Endothelial cell of umbilical vein (primary cell): ENCODE measurements around the gene KRTAP19-3.

Experiments used
- CTCF ChIP-seq, 2 donors: IDR thresholded peaks; 1 replicate in 1 of 2; 2 replicates in 1 of 2; pipeline ENCODE4 v1.5.1; 2011; ENCODE audit warnings: low read length in 2 of 2, mild to moderate bottlenecking in 2 of 2, moderate library complexity in 2 of 2, control low read depth in 1 of 2, inconsistent platforms in 1 of 2, low read depth in 1 of 2; ENCODE audit not compliant: insufficient read depth in 1 of 2; ENCODE audit errors: extremely low read depth in 1 of 2
- JUN ChIP-seq: IDR thresholded peaks from 2 replicates; pipeline ENCODE4 v1.6.1; 2011; ENCODE audit warnings: borderline replicate concordance, low read depth; ENCODE audit not compliant: insufficient read length, insufficient read depth
- MAX ChIP-seq: IDR thresholded peaks from 2 replicates; pipeline ENCODE4 v1.6.1; 2011; ENCODE audit not compliant: insufficient read depth, insufficient read length
- POLR2A ChIP-seq: IDR thresholded peaks from 2 replicates; pipeline ENCODE4 v1.6.1; 2012; ENCODE audit warnings: low read depth, mild to moderate bottlenecking, control low read depth, low read length
- POLR2AphosphoS5 ChIP-seq: IDR thresholded peaks from 2 replicates; pipeline ENCODE4 v1.6.1; 2012; ENCODE audit warnings: low read depth, mild to moderate bottlenecking, control low read depth, low read length, moderate library complexity; ENCODE audit not compliant: insufficient read depth

- TF ChIP-seq POLR2A (no peak), CTCF (IDR thresholded peaks at IDR 0.05; ENCODE audit: extremely low read depth in 1 of 2, insufficient read depth in 1 of 2, low read depth in 1 of 2, low read length in 2 of 2) (peak in 1 of 2 donors; percentile 7), JUN (no peak), MAX (no peak), POLR2AphosphoS5 (no peak)
Observed at GRCh38 chr21:30463713-30464112, 28.1 kb downstream of the KRTAP19-3 start.
